NT2/D1 (cell line): ENCODE measurements around the gene NEDD9.

Experiments
- SUZ12 ChIP-seq: IDR thresholded peaks from 2 replicates; pipeline ENCODE4 v1.6.1; 2011; ENCODE audit not compliant: insufficient read length, insufficient read depth; ENCODE audit errors: extremely low read depth
- YY1 ChIP-seq: IDR thresholded peaks from 2 replicates; pipeline ENCODE4 v1.6.1; 2011; ENCODE audit not compliant: insufficient read length, insufficient read depth
- ZNF274 ChIP-seq: IDR thresholded peaks from 2 replicates; pipeline ENCODE4 v1.6.1; 2011; ENCODE audit warnings: mild to moderate bottlenecking, low read depth, low read length

DNA sequence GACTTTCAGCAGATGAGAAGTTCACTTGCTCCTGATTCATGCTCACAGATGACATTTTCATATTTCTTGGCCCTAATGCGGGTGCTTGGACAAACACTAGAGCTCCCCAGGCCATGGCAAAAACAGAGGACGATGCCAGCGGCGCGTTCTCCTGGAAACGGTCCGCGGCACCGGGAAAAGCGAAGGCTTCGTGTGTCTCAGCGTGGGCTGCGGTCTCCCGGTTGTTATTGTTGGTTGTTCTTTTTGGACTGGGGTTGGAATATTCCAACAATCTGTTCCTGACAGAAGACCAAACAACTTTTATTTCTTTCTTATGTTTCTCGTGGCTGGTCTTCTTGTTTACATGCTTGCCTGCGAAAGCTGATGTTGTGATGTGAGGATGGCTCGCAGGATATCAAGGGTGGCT lies 46.8 kb upstream of the NEDD9 start:
- TF ChIP-seq SUZ12: no peak
- TF ChIP-seq ZNF274: no peak
- no peak for TF ChIP-seq YY1
